GM12878 (cell line): ENCODE results near the gene TWIST1. TPM values are rescaled to one million over a fixed set of nuclear protein-coding genes. Genes with fewer than 3 reads are reported as not detected.

Experiments used
- ATAC-seq: fragments of 200-7000 bp; cut with Tn5 transposase; 3 replicates; pipeline ENCODE4 v1.9.1; 2020; ENCODE audit warnings: mild to moderate bottlenecking, moderate library complexity
- BruUV-seq: library from RNA; stranded (reverse); fragments of 400-500 nt; replicated peaks from 2 replicates; lab custom pipeline; 2021; lab: Mats Ljungman, UMichigan
- CTCF ChIA-PET: fragments of 300-600 bp; sonication (Branson Sonifier 250); formaldehyde crosslinking; extraction: SDS; loops from one replicate; lab custom pipeline; 2021; ENCODE audit warnings: inconsistent platforms; lab: Yijun Ruan, JAX
- POLR2A ChIA-PET: fragments of 350-600 bp; formaldehyde crosslinking; extraction: SDS; loops from one replicate; lab custom pipeline; 2021; ENCODE audit warnings: inconsistent platforms; lab: Charles Lee
- RAD21 ChIA-PET: fragments of 300-600 bp; sonication (Branson Sonifier 250); formaldehyde crosslinking; loops from one replicate; lab custom pipeline; 2023; ENCODE audit warnings: antibody characterized with exemption; ENCODE audit not compliant: unreplicated experiment; lab: Charles Lee
- SMC1A ChIA-PET: fragments of 300-600 bp; sonication (Branson Sonifier 250); formaldehyde crosslinking; loops from one replicate; lab custom pipeline; 2023; ENCODE audit not compliant: unreplicated experiment, uncharacterized antibody; lab: Charles Lee
- DNase-seq: peaks from one replicate; pipeline ENCODE4 v3.0.0-alpha.2; 2011; ENCODE audit warnings: low read depth, low spot score
- FAIRE-seq: peaks from 3 replicates; lab custom pipeline; 2011; peaks lifted over from hg19 to GRCh38; lab: Jason Lieb, UNC
- H2AFZ ChIP-seq: 2 replicates; pipeline ENCODE4 v1.6.0; 2011; ENCODE audit warnings: low read depth, low read length, control low read depth; ENCODE audit not compliant: control insufficient read depth
- H3K27ac ChIP-seq: 2 replicates; pipeline ENCODE4 v1.5.1; 2011; ENCODE audit warnings: control low read depth; ENCODE audit not compliant: control insufficient read depth, insufficient read depth
- H3K27me3 ChIP-seq, 2 experiments: replicated peaks in 1 of 2; 2 replicates each; pipeline versions ENCODE4 v1.6.0 to v1.6.1; 2011; ENCODE audit warnings: low read length in 1 of 2; ENCODE audit not compliant: control insufficient read depth in 2 of 2, insufficient read depth in 2 of 2
- H3K36me3 ChIP-seq, 2 experiments: 2 replicates each; pipeline ENCODE4 v1.5.1; 2011; ENCODE audit warnings: low read length in 1 of 2; ENCODE audit not compliant: control insufficient read depth in 2 of 2, insufficient read depth in 2 of 2
- H3K4me1 ChIP-seq: 2 replicates; pipeline ENCODE4 v1.6.1; 2011; ENCODE audit warnings: mild to moderate bottlenecking, low read length, moderate library complexity, mixed read lengths; ENCODE audit not compliant: control insufficient read depth, insufficient read depth
- H3K4me2 ChIP-seq: 2 replicates; pipeline ENCODE4 v1.6.0; 2011; ENCODE audit warnings: control low read depth; ENCODE audit not compliant: control insufficient read depth, insufficient read depth
- H3K4me3 ChIP-seq: fragments of 200-600 bp; sonication (generic); 2 replicates; pipeline ENCODE4 v1.5.1; 2016
- H3K79me2 ChIP-seq: 2 replicates; pipeline ENCODE4 v1.6.0; 2011; ENCODE audit warnings: low read length; ENCODE audit not compliant: control insufficient read depth, insufficient read depth
- H3K9ac ChIP-seq: 2 replicates; pipeline ENCODE4 v1.8.0; 2011; ENCODE audit warnings: low read length, control low read depth, mixed read lengths; ENCODE audit not compliant: control insufficient read depth, insufficient read depth
- H3K9me3 ChIP-seq: replicated peaks from 3 replicates; pipeline ENCODE4 v1.5.1; 2011; ENCODE audit warnings: mild to moderate bottlenecking, low read length; ENCODE audit not compliant: control insufficient read depth, insufficient read depth
- H4K20me1 ChIP-seq: 2 replicates; pipeline ENCODE4 v1.6.0; 2011; ENCODE audit not compliant: control insufficient read depth, insufficient read depth
- CBX3 ChIP-seq: fragments of 200-600 bp; sonication (generic); IDR thresholded peaks from 2 replicates; pipeline ENCODE4 v1.6.1; 2016; ENCODE audit warnings: low read depth, borderline replicate concordance
- E2F8 ChIP-seq: fragments of 450-650 bp; IDR thresholded peaks from 2 replicates; pipeline ENCODE4 v1.6.1; 2018; ENCODE audit warnings: mild to moderate bottlenecking, low read depth, moderate library complexity; ENCODE audit not compliant: partially characterized antibody
- ETV6 ChIP-seq, 2 experiments: fragments of 450-650 bp in 1 of 2; IDR thresholded peaks in 1 of 2; conservative IDR thresholded peaks in 1 of 2; 2 replicates each; pipeline ENCODE4 v1.6.1; 2014; ENCODE audit warnings: antibody characterized with exemption in 1 of 2, borderline replicate concordance in 1 of 2, low read depth in 1 of 2, mild to moderate bottlenecking in 1 of 2, moderate library complexity in 1 of 2
- NBN ChIP-seq: fragments of 450-650 bp; IDR thresholded peaks from 2 replicates; pipeline ENCODE4 v1.6.1; 2016
- NR2C1 ChIP-seq: fragments of 450-650 bp; IDR thresholded peaks from 2 replicates; pipeline ENCODE4 v1.6.1; 2017; ENCODE audit warnings: antibody characterized with exemption, mild to moderate bottlenecking, moderate library complexity
- RELB ChIP-seq: fragments of 450-650 bp; IDR thresholded peaks from 2 replicates; pipeline ENCODE4 v1.6.1; 2017; ENCODE audit warnings: low read depth, mild to moderate bottlenecking, moderate library complexity
- SKIL ChIP-seq: fragments of 450-650 bp; IDR thresholded peaks from 2 replicates; pipeline ENCODE4 v1.6.1; 2017; ENCODE audit warnings: mild to moderate bottlenecking, low read depth, inconsistent platforms; ENCODE audit not compliant: poor library complexity, severe bottlenecking
- SMC3 ChIP-seq: IDR thresholded peaks from 2 replicates; pipeline ENCODE4 v1.6.1; 2011; ENCODE audit warnings: low read length, improper control_type of control experiment, borderline replicate concordance
- SRF ChIP-seq, 2 experiments: IDR thresholded peaks; 2 replicates each; pipeline ENCODE4 v1.6.1; 2011; ENCODE audit warnings: low read depth in 2 of 2, low read length in 2 of 2, mild to moderate bottlenecking in 1 of 2, moderate library complexity in 1 of 2
- TARDBP ChIP-seq: IDR thresholded peaks from 2 replicates; pipeline ENCODE4 v1.6.1; 2016; ENCODE audit warnings: borderline replicate concordance
- WGBS: methylation state at CpG from one replicate; pipeline ENCODE4 v1.1.6; 2016; ENCODE audit warnings: low lambda C conversion rate; ENCODE audit not compliant: insufficient replicate concordance, insufficient coverage; ENCODE audit errors: missing lambda C conversion rate; 5-methylcytosine and 5-hydroxymethylcytosine counted together
- in situ Hi-C: fragments of 300-500 bp; cut with MboI; formaldehyde crosslinking; loops from 9 replicates; pipeline ENCODE4 v1.14.3; 2018; ENCODE audit warnings: mixed read lengths
- intact Hi-C: fragments of 100-400 bp; cut with micrococcal nuclease; formaldehyde crosslinking; loops from one replicate; pipeline ENCODE4 v1.14.2; 2022; ENCODE audit not compliant: unreplicated experiment
- polyA plus RNA-seq, 11 experiments: library from polyadenylated mRNA; depleted of rRNA in 4 of 11; unstranded in 6 of 11; stranded (reverse) in 5 of 11; fragments of >200 nt; fragmentation: Nextera tagmentation in 4 of 11; fragmentation: Illumina TruSeq in 1 of 11; extraction: Ambion mirVana in 4 of 11; extraction: Trizol in 1 of 11; gene quantifications; 1 replicate in 1 of 11; 2 replicates in 10 of 11; pipeline versions ENCODE4 v1.2.1 to v1.2.3, GENCODE V29; 2011 to 2016; ENCODE audit warnings: inconsistent platforms in 2 of 11, missing spikeins in 2 of 11, low read depth in 1 of 11
- total RNA-seq, 4 experiments: library from RNA; depleted of rRNA in 3 of 4; stranded (reverse); fragments of >200 nt in 3 of 4; fragmentation: Illumina TruSeq in 1 of 4; extraction: Trizol in 1 of 4; gene quantifications; 2 replicates each; pipeline versions ENCODE4 v1.2.1 to v1.2.3, GENCODE V29; 2013 to 2021

TWIST1 gene
- total and polyA plus RNA-seq, 10 of the 15 experiments (the other 5 are each of a cell fraction or from before 2014, with no cell fraction given), result not detected

- no peak for TF ChIP-seq ETV6 (conservative IDR thresholded peaks at IDR 0.05 in 1 of 2, IDR thresholded peaks at IDR 0.05 in 1 of 2; ENCODE audit: borderline replicate concordance in 1 of 2, low read depth in 1 of 2)
- no peak for TF ChIP-seq TARDBP
- peak; percentile 43; the same call in 1 of the 2 replicates for TF ChIP-seq SMC3
- TF ChIP-seq, all 136 proteins: peak for 3
Observed at GRCh38 chr7:19121977-19122588, 4.6 kb upstream of the TWIST1 start (continued).

- intact Hi-C loops, result loop anchor here (5.0 kb wide), 1 partner anchor 547 kb away; no protein-coding TSS in a partner anchor
Observed at GRCh38 chr7:19119870-19120486, 2.5 kb upstream of the TWIST1 start.

More at GRCh38 chr7:19119870-19120486, 2.5 kb upstream of the TWIST1 start:
- Histone ChIP-seq H3K36me3 (no peaks in the 10 kb centered on the region), H4K20me1 (no peaks in the 10 kb centered on the region), H2AFZ (no peak overlapping the region), H3K27ac (no peak overlapping the region), H3K4me2 (no peak overlapping the region), H3K4me1 (no peaks in the 10 kb centered on the region), H3K9me3 (no peaks in the 10 kb centered on the region), H3K4me3 (no peak overlapping the region), H3K9ac (no peak overlapping the region), H3K27me3 (peaks cover 7 to 16% of the 10 kb centered on the region in 2 experiments), H3K79me2 (no peaks in the 10 kb centered on the region)
- no peak for DNase-seq
- ChIA-PET CTCF (no interaction called here), SMC1A (no interaction called here), POLR2A (no interaction called here), RAD21 (no interaction called here)
- no TSS peak for BruUV-seq
- 17% methylated on average over 10 of the region's 10 CpGs for WGBS
- in situ Hi-C loops, result loop anchor here (25.0 kb wide), 1 partner anchor 542 kb away; no protein-coding TSS in a partner anchor
- FAIRE-seq, result no peak
- no peak for TF ChIP-seq NBN
- TF ChIP-seq NR2C1, result no peak
- TF ChIP-seq SKIL, result no peak
- no peak for TF ChIP-seq E2F8
- no peak for TF ChIP-seq SRF (IDR thresholded peaks at IDR 0.05; ENCODE audit: low read depth in 2 of 2, low read length in 2 of 2)
- TF ChIP-seq CBX3, result no peak
- TF ChIP-seq RELB, result no peak
- ATAC-seq, result no peak
